Measurements from ENCODE around the gene SLC5A5. TPM values are rescaled to one million over a fixed set of nuclear protein-coding genes. Genes with fewer than 3 reads are reported as not detected.

SLC5A5 gene
- total and polyA plus RNA-seq, 2 of the 8 experiments (the other 6 are each of a cell fraction or from before 2014, with no cell fraction given) = 1.5 to 1.8 TPM

DNA sequence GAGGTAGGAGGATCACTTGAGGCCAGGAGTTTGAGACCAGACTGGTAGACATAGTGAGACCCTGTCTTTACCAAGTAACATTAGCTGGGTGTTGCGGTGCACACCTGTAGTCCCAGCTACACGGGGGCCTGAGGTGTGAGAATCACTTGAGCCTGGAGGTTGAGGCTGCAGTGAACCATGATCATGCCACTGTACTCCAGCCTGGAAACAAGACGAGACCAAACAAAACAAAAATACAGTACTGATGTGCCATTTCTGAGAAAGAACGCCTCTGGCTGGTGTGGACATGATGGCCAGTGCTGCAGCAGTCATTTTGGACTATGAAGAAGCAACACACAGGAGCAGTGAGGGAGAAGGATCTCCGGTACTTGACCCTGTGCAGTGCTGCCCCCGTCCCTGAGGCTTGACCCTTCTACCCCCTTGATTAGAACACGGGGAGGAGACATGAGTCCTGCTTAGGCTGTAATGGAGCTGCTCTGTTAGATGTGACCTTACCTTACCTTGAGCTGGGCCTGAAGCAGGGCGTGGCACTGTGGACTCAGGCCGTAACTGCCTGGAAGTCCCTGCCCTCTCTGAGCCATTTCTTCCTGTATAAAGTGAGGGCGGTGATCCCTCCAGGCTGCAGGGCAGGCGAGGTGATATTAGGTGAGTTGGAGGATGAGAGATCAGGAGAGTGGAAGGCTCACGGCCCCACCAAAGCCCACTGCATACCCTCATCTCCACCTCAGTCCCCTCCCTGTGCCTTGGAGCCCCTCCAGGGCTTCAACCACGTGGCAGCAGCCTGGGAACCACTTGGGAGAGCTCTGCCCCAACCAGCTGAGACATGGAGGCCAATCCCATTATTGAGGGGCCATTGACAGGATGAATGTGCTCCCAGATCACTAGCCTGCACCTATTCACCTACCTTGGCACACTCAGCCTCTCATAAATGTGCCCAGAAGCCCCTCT is 6.1 kb upstream of the SLC5A5 start (continued):
- TF ChIP-seq EGR1 (IDR thresholded peaks at IDR 0.05; ENCODE audit: borderline replicate concordance, low read depth, low read length) (no peak), SP2 (IDR thresholded peaks at IDR 0.05; ENCODE audit: low read length) (no peak), POLR2AphosphoS5 (IDR thresholded peaks at IDR 0.05; ENCODE audit: low read depth, low read length) (peak; percentile 94), RNF2 (IDR thresholded peaks at IDR 0.05; ENCODE audit: borderline replicate concordance, low read depth, low read length, missing control alignments, poor library complexity, severe bottlenecking) (no peak), GTF2F1 (IDR thresholded peaks at IDR 0.05; ENCODE audit: borderline replicate concordance, low read depth, low read length) (no peak), RFX5 (IDR thresholded peaks at IDR 0.05; ENCODE audit: borderline replicate concordance, low read depth, low read length) (no peak), NRF1 (IDR thresholded peaks at IDR 0.05; ENCODE audit: low read depth, low read length) (no peak), BRCA1 (IDR thresholded peaks at IDR 0.05; ENCODE audit: low read depth, low read length) (no peak), TCF12 (IDR thresholded peaks at IDR 0.05; ENCODE audit: low read depth, low read length) (no peak), TEAD4 (IDR thresholded peaks at IDR 0.05; ENCODE audit: low read depth, low read length) (no peak), TAF1 (IDR thresholded peaks at IDR 0.05; ENCODE audit: low read depth, low read length) (no peak), JUN (IDR thresholded peaks at IDR 0.05; ENCODE audit: low read depth, low read length) (no peak), KDM1A (IDR thresholded peaks at IDR 0.05; ENCODE audit: borderline replicate concordance, low read length) (no peak), CEBPB (IDR thresholded peaks at IDR 0.05; ENCODE audit: low read depth, low read length) (no peak), SIN3A (conservative IDR thresholded peaks at IDR 0.05 in 1 of 2, IDR thresholded peaks at IDR 0.05 in 1 of 2; ENCODE audit: low read depth in 1 of 2, low read length in 2 of 2) (no peak), TAF7 (optimal IDR thresholded peaks at IDR 0.05; ENCODE audit: borderline replicate concordance, low read depth, low read length) (peak; percentile 50), HDAC6 (IDR thresholded peaks at IDR 0.05; ENCODE audit: low read depth, low read length) (no peak), YY1 (IDR thresholded peaks at IDR 0.05; ENCODE audit: low read depth, low read length) (no peak), KDM5A (IDR thresholded peaks at IDR 0.05; ENCODE audit: low read length) (no peak), CTBP2 (IDR thresholded peaks at IDR 0.05; ENCODE audit: borderline replicate concordance, insufficient read depth, insufficient read length, low read length) (no peak)
- TF ChIP-seq, protein P1, sequence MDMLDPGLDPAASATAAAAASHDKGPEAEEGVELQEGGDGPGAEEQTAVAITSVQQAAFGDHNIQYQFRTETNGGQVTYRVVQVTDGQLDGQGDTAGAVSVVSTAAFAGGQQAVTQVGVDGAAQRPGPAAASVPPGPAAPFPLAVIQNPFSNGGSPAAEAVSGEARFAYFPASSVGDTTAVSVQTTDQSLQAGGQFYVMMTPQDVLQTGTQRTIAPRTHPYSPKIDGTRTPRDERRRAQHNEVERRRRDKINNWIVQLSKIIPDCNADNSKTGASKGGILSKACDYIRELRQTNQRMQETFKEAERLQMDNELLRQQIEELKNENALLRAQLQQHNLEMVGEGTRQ (IDR thresholded peaks at IDR 0.05; ENCODE audit: low read length) = 0 out of 2 replicates have a peak, but pooled peaks have one; percentile 21
- TF ChIP-seq, protein P2, sequence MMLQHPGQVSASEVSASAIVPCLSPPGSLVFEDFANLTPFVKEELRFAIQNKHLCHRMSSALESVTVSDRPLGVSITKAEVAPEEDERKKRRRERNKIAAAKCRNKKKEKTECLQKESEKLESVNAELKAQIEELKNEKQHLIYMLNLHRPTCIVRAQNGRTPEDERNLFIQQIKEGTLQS (IDR thresholded peaks at IDR 0.05; ENCODE audit: insufficient read depth, low read depth, low read length) = no peak
